Measurements from ENCODE around the gene IRS2. TPM values are rescaled to one million over a fixed set of nuclear protein-coding genes. Genes with fewer than 3 reads are reported as not detected.

Gene IRS2
- polyA plus RNA-seq, 1 of the 3 experiments (the other 2 are of a cell fraction), result 7.0 TPM

- TF ChIP-seq, protein P1, sequence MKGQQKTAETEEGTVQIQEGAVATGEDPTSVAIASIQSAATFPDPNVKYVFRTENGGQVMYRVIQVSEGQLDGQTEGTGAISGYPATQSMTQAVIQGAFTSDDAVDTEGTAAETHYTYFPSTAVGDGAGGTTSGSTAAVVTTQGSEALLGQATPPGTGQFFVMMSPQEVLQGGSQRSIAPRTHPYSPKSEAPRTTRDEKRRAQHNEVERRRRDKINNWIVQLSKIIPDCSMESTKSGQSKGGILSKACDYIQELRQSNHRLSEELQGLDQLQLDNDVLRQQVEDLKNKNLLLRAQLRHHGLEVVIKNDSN (IDR thresholded peaks at IDR 0.05; ENCODE audit: borderline replicate concordance, low read depth), result peak; percentile 83; the same call in 1 of the 2 replicates
- TF ChIP-seq, protein P2, sequence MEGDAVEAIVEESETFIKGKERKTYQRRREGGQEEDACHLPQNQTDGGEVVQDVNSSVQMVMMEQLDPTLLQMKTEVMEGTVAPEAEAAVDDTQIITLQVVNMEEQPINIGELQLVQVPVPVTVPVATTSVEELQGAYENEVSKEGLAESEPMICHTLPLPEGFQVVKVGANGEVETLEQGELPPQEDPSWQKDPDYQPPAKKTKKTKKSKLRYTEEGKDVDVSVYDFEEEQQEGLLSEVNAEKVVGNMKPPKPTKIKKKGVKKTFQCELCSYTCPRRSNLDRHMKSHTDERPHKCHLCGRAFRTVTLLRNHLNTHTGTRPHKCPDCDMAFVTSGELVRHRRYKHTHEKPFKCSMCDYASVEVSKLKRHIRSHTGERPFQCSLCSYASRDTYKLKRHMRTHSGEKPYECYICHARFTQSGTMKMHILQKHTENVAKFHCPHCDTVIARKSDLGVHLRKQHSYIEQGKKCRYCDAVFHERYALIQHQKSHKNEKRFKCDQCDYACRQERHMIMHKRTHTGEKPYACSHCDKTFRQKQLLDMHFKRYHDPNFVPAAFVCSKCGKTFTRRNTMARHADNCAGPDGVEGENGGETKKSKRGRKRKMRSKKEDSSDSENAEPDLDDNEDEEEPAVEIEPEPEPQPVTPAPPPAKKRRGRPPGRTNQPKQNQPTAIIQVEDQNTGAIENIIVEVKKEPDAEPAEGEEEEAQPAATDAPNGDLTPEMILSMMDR (IDR thresholded peaks at IDR 0.05), result no peak
- no peak for TF ChIP-seq YY1 (IDR thresholded peaks at IDR 0.05; ENCODE audit: low read depth)
- peak; percentile 15; the same call in 1 of the 2 replicates for TF ChIP-seq ZBTB33 (IDR thresholded peaks at IDR 0.05; ENCODE audit: borderline replicate concordance, low read depth)
- peak; percentile 57 for TF ChIP-seq FOXJ3 (CRISPR knock-in tag; IDR thresholded peaks at IDR 0.05)
- no peak for TF ChIP-seq NRF1 (IDR thresholded peaks at IDR 0.05; ENCODE audit: low read depth, low read length)
- TF ChIP-seq MXI1 (IDR thresholded peaks at IDR 0.05; ENCODE audit: low read depth, low read length), result peak; percentile 94
- no peak for TF ChIP-seq NFIC (IDR thresholded peaks at IDR 0.05; ENCODE audit: borderline replicate concordance)
- TF ChIP-seq TCF12 (IDR thresholded peaks at IDR 0.05), result peak; percentile 27; the same call in 1 of the 2 replicates
- TF ChIP-seq FOSL2 (IDR thresholded peaks at IDR 0.05; ENCODE audit: borderline replicate concordance, low read depth), result no peak
- TF ChIP-seq MAX (IDR thresholded peaks at IDR 0.05; ENCODE audit: low read depth), result peak; percentile 90
- TF ChIP-seq RXRA (IDR thresholded peaks at IDR 0.05; ENCODE audit: borderline replicate concordance, low read depth), result no peak
- no peak for TF ChIP-seq ELF1 (IDR thresholded peaks at IDR 0.05)
- no peak for TF ChIP-seq GABPA (IDR thresholded peaks at IDR 0.05; ENCODE audit: low read depth)
Measured at GRCh38 chr13:109786457-109787134, at the start of gene IRS2 (continued).

GRCh38 chr13:109834973-109835720 lies 48.8 kb upstream of the IRS2 start:
- WGBS (ENCODE audit: low lambda C conversion rate), result 46% methylated on average over 16 of the region's 16 CpGs
- H3K36me3 ChIP-seq (replicated peaks in 1 of 2; ENCODE audit: control insufficient read depth in 1 of 2, insufficient read depth in 2 of 2, low read length in 1 of 2), result no peaks in the 10 kb centered on the region
- no peak overlapping the region for H3K9ac ChIP-seq
- no peak for TF ChIP-seq MXI1 (IDR thresholded peaks at IDR 0.05; ENCODE audit: low read depth, low read length)
- peak; percentile 15; the same call in 1 of the 2 replicates for TF ChIP-seq TCF12 (IDR thresholded peaks at IDR 0.05)
- TF ChIP-seq FOSL2 (IDR thresholded peaks at IDR 0.05; ENCODE audit: borderline replicate concordance, low read depth), result peak; percentile 40; the same call in 1 of the 2 replicates
- TF ChIP-seq RFX5 (IDR thresholded peaks at IDR 0.05; ENCODE audit: low read length), result peak; percentile 44; the same call in 1 of the 2 replicates
- peak; percentile 69; the same call in 1 of the 2 replicates for TF ChIP-seq ELF1 (IDR thresholded peaks at IDR 0.05)
- TF ChIP-seq, protein P3, sequence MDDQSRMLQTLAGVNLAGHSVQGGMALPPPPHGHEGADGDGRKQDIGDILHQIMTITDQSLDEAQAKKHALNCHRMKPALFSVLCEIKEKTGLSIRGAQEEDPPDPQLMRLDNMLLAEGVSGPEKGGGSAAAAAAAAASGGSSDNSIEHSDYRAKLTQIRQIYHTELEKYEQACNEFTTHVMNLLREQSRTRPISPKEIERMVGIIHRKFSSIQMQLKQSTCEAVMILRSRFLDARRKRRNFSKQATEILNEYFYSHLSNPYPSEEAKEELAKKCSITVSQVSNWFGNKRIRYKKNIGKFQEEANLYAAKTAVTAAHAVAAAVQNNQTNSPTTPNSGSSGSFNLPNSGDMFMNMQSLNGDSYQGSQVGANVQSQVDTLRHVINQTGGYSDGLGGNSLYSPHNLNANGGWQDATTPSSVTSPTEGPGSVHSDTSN (IDR thresholded peaks at IDR 0.05), result peak; percentile 34; the same call in 1 of the 2 replicates
- TF ChIP-seq RXRA (IDR thresholded peaks at IDR 0.05; ENCODE audit: borderline replicate concordance, low read depth), result no peak
- H3K4me2 ChIP-seq, result no peak overlapping the region
- peak overlapping the region in 1 of 2 experiments; percentile 31; a peak in 1 of 4 replicates for H3K27ac ChIP-seq (ENCODE audit: low read depth in 2 of 2, low read length in 1 of 2)
- H2AFZ ChIP-seq (ENCODE audit: low read depth), result peak overlapping the region; percentile 49; the same call in 1 of the 2 replicates
- peaks cover 6% of the 10 kb centered on the region for H3F3A ChIP-seq (replicated peaks; ENCODE audit: insufficient read depth)
- no peaks in the 10 kb centered on the region for H4K20me1 ChIP-seq (ENCODE audit: insufficient read depth)
- no peaks in the 10 kb centered on the region for H3K9me3 ChIP-seq
- H3K27me3 ChIP-seq (ENCODE audit: insufficient read depth), result no peaks in the 10 kb centered on the region
- POLR2A ChIA-PET, result no interaction called here
- H3K79me2 ChIP-seq (ENCODE audit: insufficient read depth), result no peaks in the 10 kb centered on the region
- no peaks in the 10 kb centered on the region for H3K9me2 ChIP-seq
- CTCF ChIA-PET, result interaction anchor here (1.4 kb wide), 1 partner anchor 11 kb away, joined by 3 read pairs; no protein-coding TSS in a partner anchor
- H3K4me1 ChIP-seq (ENCODE audit: control insufficient read depth in 1 of 2, insufficient read depth in 2 of 2, low read depth in 1 of 2, low read length in 1 of 2), result peaks cover 2 to 3% of the 10 kb centered on the region in 2 experiments; a peak in 3 of 4 replicates
- DNase-seq, result no peak
- H3K4me3 ChIP-seq (ENCODE audit: low read depth in 2 of 2, low read length in 1 of 2), result peak overlapping the region; percentile 19 to 28; a peak in 2 of 4 replicates

Data from SK-N-SH (cell line).